Mesenchymal stem cell (in vitro differentiated cells and primary cell): ENCODE data around the gene ANOS1.

Source experiments
- DNase-seq: peaks from one replicate; pipeline ENCODE4 v3.0.0-alpha.2; 2013
- H2AFZ ChIP-seq: one replicate; pipeline ENCODE4 v1.6.1; 2013; ENCODE audit warnings: low read depth, mild to moderate bottlenecking, control low read depth, inconsistent platforms, low read length, moderate library complexity
- H2AK5ac ChIP-seq: 2 replicates; pipeline ENCODE4 v1.6.1; 2013; ENCODE audit warnings: low read length, moderate library complexity, mild to moderate bottlenecking, inconsistent platforms; ENCODE audit not compliant: severe bottlenecking
- H2BK120ac ChIP-seq: one replicate; pipeline ENCODE4 v1.6.1; 2013; ENCODE audit warnings: low read depth, mild to moderate bottlenecking, inconsistent platforms, low read length, moderate library complexity
- H2BK12ac ChIP-seq, 2 experiments: one replicate each; pipeline ENCODE4 v1.6.1; 2013; ENCODE audit warnings: inconsistent platforms in 2 of 2, low read length in 2 of 2, mild to moderate bottlenecking in 2 of 2, moderate library complexity in 2 of 2, control low read depth in 1 of 2
- H2BK15ac ChIP-seq: one replicate; pipeline ENCODE4 v1.6.1; 2013; ENCODE audit warnings: mild to moderate bottlenecking, low read depth, inconsistent platforms; ENCODE audit not compliant: poor library complexity, severe bottlenecking
- H2BK5ac ChIP-seq: 2 replicates; pipeline ENCODE4 v1.6.1; 2013; ENCODE audit warnings: low read depth, mild to moderate bottlenecking, low read length, control low read depth, inconsistent platforms; ENCODE audit not compliant: poor library complexity, severe bottlenecking
- H3K14ac ChIP-seq, 2 experiments: one replicate each; pipeline ENCODE4 v1.6.1; 2013; ENCODE audit warnings: inconsistent platforms in 2 of 2, low read length in 2 of 2, control low read depth in 1 of 2, mild to moderate bottlenecking in 1 of 2, moderate library complexity in 1 of 2
- H3K18ac ChIP-seq, 2 experiments: one replicate each; pipeline ENCODE4 v1.6.1; 2013; ENCODE audit warnings: inconsistent platforms in 2 of 2, low read length in 2 of 2, control low read depth in 1 of 2, low read depth in 1 of 2, mild to moderate bottlenecking in 1 of 2
- H3K23ac ChIP-seq, 2 experiments: one replicate each; pipeline ENCODE4 v1.6.1; 2013; ENCODE audit warnings: inconsistent platforms in 2 of 2, low read length in 2 of 2, mild to moderate bottlenecking in 2 of 2, moderate library complexity in 2 of 2, control low read depth in 1 of 2
- H3K27ac ChIP-seq: 2 replicates; pipeline ENCODE4 v1.5.1; 2013; ENCODE audit warnings: mild to moderate bottlenecking, moderate library complexity, low read length, control low read depth, inconsistent platforms; ENCODE audit not compliant: poor library complexity, severe bottlenecking
- H3K27me3 ChIP-seq, 2 experiments: 2 replicates each; pipeline versions ENCODE4 v1.6.1 to v1.7.0; 2013; ENCODE audit warnings: low read length in 2 of 2, mild to moderate bottlenecking in 2 of 2, moderate library complexity in 2 of 2, control low read depth in 1 of 2, inconsistent platforms in 1 of 2; ENCODE audit not compliant: control insufficient read depth in 1 of 2, insufficient read depth in 1 of 2
- H3K36me3 ChIP-seq, 2 experiments: 2 replicates each; pipeline versions ENCODE4 v1.6.1 to v1.7.0; 2013; ENCODE audit warnings: low read length in 2 of 2, control low read depth in 1 of 2, inconsistent platforms in 1 of 2, low read depth in 1 of 2, mild to moderate bottlenecking in 1 of 2; ENCODE audit not compliant: insufficient read depth in 2 of 2, control insufficient read depth in 1 of 2
- H3K4ac ChIP-seq, 2 experiments: one replicate each; pipeline ENCODE4 v1.6.1; 2013; ENCODE audit warnings: inconsistent platforms in 2 of 2, low read length in 2 of 2, mild to moderate bottlenecking in 2 of 2, moderate library complexity in 2 of 2, control low read depth in 1 of 2, low read depth in 1 of 2
- H3K4me1 ChIP-seq: 2 replicates; pipeline ENCODE4 v1.6.1; 2013; ENCODE audit warnings: low read depth, low read length, control low read depth; ENCODE audit not compliant: control insufficient read depth, insufficient read depth
- H3K4me2 ChIP-seq: 2 replicates; pipeline ENCODE4 v1.6.1; 2013; ENCODE audit warnings: low read length, mild to moderate bottlenecking, inconsistent platforms; ENCODE audit not compliant: poor library complexity, severe bottlenecking
- H3K4me3 ChIP-seq, 2 experiments: 2 replicates each; pipeline versions ENCODE4 v1.5.1 to v1.7.0; 2013; ENCODE audit warnings: low read length in 2 of 2, mild to moderate bottlenecking in 2 of 2, control low read depth in 1 of 2, low read depth in 1 of 2; ENCODE audit not compliant: insufficient read depth in 1 of 2
- H3K79me1 ChIP-seq: replicated peaks from 2 replicates; pipeline ENCODE4 v1.6.1; 2013; ENCODE audit warnings: mild to moderate bottlenecking, control low read depth, low read length, inconsistent platforms; ENCODE audit not compliant: poor library complexity, severe bottlenecking
- H3K9ac ChIP-seq: 2 replicates; pipeline ENCODE4 v1.7.0; 2013; ENCODE audit warnings: mild to moderate bottlenecking, low read length, moderate library complexity
- H3K9me3 ChIP-seq: 2 replicates; pipeline ENCODE4 v1.7.0; 2013; ENCODE audit warnings: mild to moderate bottlenecking, low read length; ENCODE audit not compliant: control insufficient read depth
- H4K8ac ChIP-seq: one replicate; pipeline ENCODE4 v1.6.1; 2013; ENCODE audit warnings: inconsistent platforms, mild to moderate bottlenecking, low read length, moderate library complexity
- H4K91ac ChIP-seq: one replicate; pipeline ENCODE4 v1.6.1; 2013; ENCODE audit warnings: mild to moderate bottlenecking, low read length, inconsistent platforms
- WGBS: methylation state at CpG from one replicate; pipeline ENCODE4 v1.1.7; 2013; ENCODE audit warnings: mixed read lengths; 5-methylcytosine and 5-hydroxymethylcytosine counted together

ANOS1 gene

GRCh38 chrX:8629871-8630270 is 102.1 kb downstream of the ANOS1 start:
- Histone ChIP-seq H3K18ac (no peak overlapping the region), H4K8ac (no peak overlapping the region), H3K27ac (no peak overlapping the region), H3K9me3 (no peaks in the 10 kb centered on the region), H3K4ac (no peak overlapping the region), H2BK120ac (no peak overlapping the region), H3K9ac (no peak overlapping the region), H2AK5ac (no peak overlapping the region), H3K14ac (no peak overlapping the region), H3K4me2 (no peak overlapping the region), H3K4me3 (no peak overlapping the region), H2BK5ac (no peak overlapping the region), H2BK12ac (no peak overlapping the region), H3K4me1 (no peaks in the 10 kb centered on the region), H3K27me3 (no peaks in the 10 kb centered on the region), H4K91ac (no peak overlapping the region), H2BK15ac (no peak overlapping the region), H3K23ac (no peak overlapping the region), H3K79me1 (no peaks in the 10 kb centered on the region), H3K36me3 (no peaks in the 10 kb centered on the region), H2AFZ (no peak overlapping the region)
- no peak for DNase-seq
- whole genome bisulfite sequencing: 66% methylated on average over 2 of the region's 7 CpGs

GRCh38 chrX:8627796-8628195 is 104.1 kb downstream of the ANOS1 start:
- H3K4ac ChIP-seq: no peak overlapping the region
- no peak overlapping the region for H3K18ac ChIP-seq
- no peak overlapping the region for H4K8ac ChIP-seq
- H2BK12ac ChIP-seq: no peak overlapping the region
- no peaks in the 10 kb centered on the region for H3K9me3 ChIP-seq
- no peak overlapping the region for H3K23ac ChIP-seq
- H2AFZ ChIP-seq: no peak overlapping the region
- no peak overlapping the region for H2BK120ac ChIP-seq
- DNase-seq: no peak
- no peak overlapping the region for H2BK5ac ChIP-seq
- no peak overlapping the region for H4K91ac ChIP-seq
- no peaks in the 10 kb centered on the region for H3K4me1 ChIP-seq
- H3K27ac ChIP-seq: no peak overlapping the region
- no peak overlapping the region for H2BK15ac ChIP-seq
- no peak overlapping the region for H3K14ac ChIP-seq
- no peaks in the 10 kb centered on the region for H3K36me3 ChIP-seq
- no peak overlapping the region for H3K4me2 ChIP-seq
- H3K79me1 ChIP-seq: no peaks in the 10 kb centered on the region
- H3K9ac ChIP-seq: no peak overlapping the region
- H3K27me3 ChIP-seq: no peaks in the 10 kb centered on the region
- no peak overlapping the region for H3K4me3 ChIP-seq
- no peak overlapping the region for H2AK5ac ChIP-seq

GRCh38 chrX:8607326-8607725 is 124.6 kb downstream of the ANOS1 start:
- no peaks in the 10 kb centered on the region for H3K4me1 ChIP-seq
- WGBS: no CpG with 5 or more reads among the region's 2 CpGs
- H3K9me3 ChIP-seq: peaks cover 46% of the 10 kb centered on the region
- no peak overlapping the region for H3K23ac ChIP-seq
- H2AFZ ChIP-seq: no peak overlapping the region
- H3K79me1 ChIP-seq: no peaks in the 10 kb centered on the region
- H2BK15ac ChIP-seq: no peak overlapping the region
- H3K27ac ChIP-seq: no peak overlapping the region
- H4K91ac ChIP-seq: no peak overlapping the region
- H2BK5ac ChIP-seq: no peak overlapping the region
- no peak overlapping the region for H4K8ac ChIP-seq
- H3K4me3 ChIP-seq: no peak overlapping the region
- no peak for DNase-seq
- H3K4me2 ChIP-seq: no peak overlapping the region
- H2AK5ac ChIP-seq: no peak overlapping the region
- H3K4ac ChIP-seq: no peak overlapping the region
- no peak overlapping the region for H3K9ac ChIP-seq
- no peaks in the 10 kb centered on the region for H3K27me3 ChIP-seq
- H3K18ac ChIP-seq: no peak overlapping the region
- no peak overlapping the region for H3K14ac ChIP-seq
- no peak overlapping the region for H2BK120ac ChIP-seq
- H3K36me3 ChIP-seq: no peaks in the 10 kb centered on the region
- no peak overlapping the region for H2BK12ac ChIP-seq

- Histone ChIP-seq H3K9me3 (peaks cover 24% of the 10 kb centered on the region), H3K36me3 (no peaks in the 10 kb centered on the region), H3K4me1 (no peaks in the 10 kb centered on the region), H4K8ac (no peak overlapping the region), H3K14ac (no peak overlapping the region), H3K4me2 (no peak overlapping the region), H3K27ac (no peak overlapping the region), H2AK5ac (no peak overlapping the region), H3K27me3 (no peaks in the 10 kb centered on the region), H2BK12ac (no peak overlapping the region), H2BK120ac (no peak overlapping the region), H2AFZ (no peak overlapping the region), H3K4me3 (no peak overlapping the region), H2BK15ac (no peak overlapping the region), H3K9ac (no peak overlapping the region), H3K23ac (no peak overlapping the region), H3K4ac (no peak overlapping the region), H4K91ac (no peak overlapping the region), H3K18ac (no peak overlapping the region), H2BK5ac (no peak overlapping the region), H3K79me1 (no peaks in the 10 kb centered on the region)
- 73% methylated on average over 4 of the region's 5 CpGs for WGBS
- DNase-seq: no peak
Observed at GRCh38 chrX:8604131-8604530, 127.8 kb downstream of the ANOS1 start.
